NCI-H2107 (cell line): Measurements from ENCODE around the gene C1QTNF4.
"Not testable (repeated sequence)": the region's sequence is repeated elsewhere in the genome, so short reads cannot be mapped to it uniquely, and the experiment has no call there.

Experiments used
- DNase-seq: peaks from one replicate; lab custom pipeline; 2025; lab: John Stamatoyannopoulos, UW

Gene C1QTNF4

DNA sequence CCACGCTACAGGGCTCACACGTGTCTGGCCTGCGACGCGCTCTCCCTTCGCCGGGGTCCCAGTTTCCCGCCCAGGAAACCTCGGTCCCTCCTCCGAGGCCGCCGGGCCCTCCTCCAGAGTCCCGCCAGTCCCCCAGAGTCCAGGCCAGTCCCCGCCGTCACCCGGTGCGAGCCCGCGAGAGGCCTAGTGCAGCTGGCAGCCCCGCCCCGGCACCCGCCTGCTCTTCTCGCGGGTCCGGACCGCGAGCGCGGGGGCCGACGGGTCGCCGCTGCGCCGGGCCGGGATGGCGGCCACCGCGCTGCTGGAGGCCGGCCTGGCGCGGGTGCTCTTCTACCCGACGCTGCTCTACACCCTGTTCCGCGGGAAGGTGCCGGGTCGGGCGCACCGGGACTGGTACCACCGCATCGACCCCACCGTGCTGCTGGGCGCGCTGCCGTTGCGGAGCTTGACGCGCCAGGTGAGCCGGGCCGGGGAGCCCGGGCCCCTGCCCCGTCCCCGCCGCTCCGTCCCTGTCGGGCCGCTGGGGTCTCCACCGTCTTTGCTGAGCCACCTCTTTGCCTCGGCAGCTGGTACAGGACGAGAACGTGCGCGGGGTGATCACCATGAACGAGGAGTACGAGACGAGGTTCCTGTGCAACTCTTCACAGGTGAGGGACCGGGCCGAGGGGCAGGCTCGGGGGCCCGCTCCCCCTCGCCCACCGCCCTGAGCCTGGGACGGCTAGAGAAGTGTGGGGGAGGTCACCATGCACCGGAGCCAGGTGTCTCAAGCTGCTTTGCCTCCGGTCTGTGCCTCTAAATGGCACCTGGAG, 28.7 kb downstream of the C1QTNF4 start, which contains the start of gene PTPMT1:
TSS of gene PTPMT1 (plus strand) at position 260 of the 809 bp plus-strand sequence. CDS start at position 284, 24 bp downstream.
- peak; percentile 35 for DNase-seq

DNA sequence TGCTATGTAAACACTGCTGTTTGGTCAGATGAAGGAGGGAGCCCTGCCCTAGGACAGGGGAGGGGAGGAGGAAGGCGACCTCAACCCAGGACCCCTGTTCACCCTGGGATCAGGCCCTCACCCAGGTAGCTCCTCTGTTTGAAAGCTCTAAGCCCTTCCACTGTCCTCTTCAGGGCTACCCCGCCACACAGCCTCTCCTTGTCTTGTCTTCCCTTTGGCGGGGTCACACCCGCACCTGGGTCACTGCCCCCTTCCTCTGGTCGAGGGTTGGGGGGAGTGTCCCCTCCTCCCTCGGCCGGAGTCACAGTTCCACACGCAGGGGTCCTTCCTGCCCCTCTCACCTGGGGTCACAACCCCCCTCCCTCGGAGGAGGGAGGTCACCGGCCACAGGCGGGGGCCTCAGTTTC, 29.3 kb downstream of the C1QTNF4 start:
- DNase-seq = no peak

DNA sequence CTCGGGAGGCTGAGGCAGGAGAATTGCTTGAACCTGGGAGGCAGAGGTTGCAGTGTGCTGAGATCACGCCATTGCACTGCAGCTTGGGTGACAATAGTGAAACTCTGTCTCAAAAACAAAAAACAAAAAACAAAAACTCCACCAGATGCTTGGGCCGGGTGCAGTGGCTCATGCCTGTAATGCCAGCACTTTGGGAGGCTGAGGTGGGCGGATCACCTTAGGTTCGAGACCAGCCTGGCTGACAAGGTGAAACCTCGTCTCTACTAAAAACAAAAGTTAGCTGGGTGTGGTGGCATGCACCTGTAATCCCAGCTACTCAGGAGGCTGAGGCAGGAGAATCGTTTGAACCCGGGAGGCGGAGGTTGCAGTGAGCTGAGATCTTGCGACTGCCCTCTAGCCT, 29.8 kb downstream of the C1QTNF4 start:
- DNase-seq = not testable (repeated sequence)

DNA sequence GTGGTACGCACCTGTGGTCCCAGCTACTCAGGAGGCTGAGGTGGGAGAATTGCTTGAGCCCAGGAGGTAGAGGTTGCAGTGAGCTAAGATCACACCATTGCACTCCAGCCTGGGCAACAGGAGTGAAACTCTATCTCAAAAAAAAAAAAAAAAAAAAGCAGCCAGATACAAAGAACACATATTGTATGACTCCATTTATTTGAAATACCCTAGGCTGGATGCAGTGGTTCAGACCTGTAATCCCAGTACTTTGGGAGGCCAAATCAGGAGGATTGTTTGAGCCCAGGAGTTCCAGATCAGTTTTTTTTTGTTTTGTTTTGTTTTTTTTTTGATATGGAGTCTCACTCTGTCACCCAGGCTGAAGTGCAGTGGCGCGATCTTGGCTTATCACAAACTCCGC, 31.8 kb downstream of the C1QTNF4 start:
- not testable (repeated sequence) for DNase-seq

DNA sequence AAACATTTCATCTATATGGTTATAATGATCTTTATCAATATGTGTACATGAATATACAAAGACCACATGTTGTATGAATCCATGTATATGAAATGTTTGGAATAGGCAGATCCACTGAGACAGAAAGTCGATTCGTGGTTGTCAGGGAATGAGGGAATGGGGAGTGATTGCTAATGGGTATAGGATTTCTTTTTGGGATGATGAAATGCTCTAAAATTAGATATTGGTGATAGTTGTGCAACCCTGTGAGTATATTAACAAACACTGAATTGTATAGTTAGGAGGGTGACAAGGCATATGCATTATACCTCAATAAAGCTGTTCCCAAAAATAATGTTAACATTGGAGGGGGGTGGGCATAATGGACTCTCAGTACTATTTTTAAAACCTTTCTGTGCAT, 33.8 kb downstream of the C1QTNF4 start:
- DNase-seq = no peak

DNA sequence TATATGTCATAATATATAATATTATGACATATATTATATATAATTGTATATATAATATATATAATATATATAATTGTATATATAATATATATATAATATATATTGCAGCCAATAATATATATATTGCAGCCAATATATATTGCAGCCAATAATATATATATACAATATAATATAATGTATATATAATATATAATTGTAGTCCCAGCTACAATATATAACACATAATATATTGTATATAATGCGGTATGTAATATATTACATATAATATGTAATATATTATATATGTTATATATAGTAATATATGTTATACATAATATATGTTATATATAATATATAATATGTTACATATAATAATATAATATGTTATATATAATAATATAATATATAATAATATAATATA, 35.5 kb downstream of the C1QTNF4 start:
- no peak for DNase-seq

DNA sequence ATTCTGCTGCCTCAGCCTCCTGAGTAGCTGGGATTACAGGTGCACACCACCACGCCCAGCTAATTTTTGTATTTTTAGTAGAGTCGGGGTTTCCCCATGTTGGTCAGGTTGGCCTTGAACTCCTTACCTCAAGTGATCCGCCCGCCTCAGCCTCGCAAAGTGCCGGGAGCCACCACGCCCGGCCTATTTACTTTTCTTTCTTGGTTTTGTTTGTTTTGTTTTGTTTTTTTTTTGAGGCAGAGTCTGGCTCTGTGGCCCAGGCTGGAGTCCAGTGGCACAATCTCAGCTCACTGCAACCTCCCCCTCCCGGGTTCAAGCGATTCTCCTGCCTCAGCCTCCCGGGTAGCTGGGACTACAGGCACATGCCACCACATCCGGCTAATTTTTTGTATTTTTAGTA, 37.2 kb downstream of the C1QTNF4 start:
- DNase-seq = not testable (repeated sequence)

DNA sequence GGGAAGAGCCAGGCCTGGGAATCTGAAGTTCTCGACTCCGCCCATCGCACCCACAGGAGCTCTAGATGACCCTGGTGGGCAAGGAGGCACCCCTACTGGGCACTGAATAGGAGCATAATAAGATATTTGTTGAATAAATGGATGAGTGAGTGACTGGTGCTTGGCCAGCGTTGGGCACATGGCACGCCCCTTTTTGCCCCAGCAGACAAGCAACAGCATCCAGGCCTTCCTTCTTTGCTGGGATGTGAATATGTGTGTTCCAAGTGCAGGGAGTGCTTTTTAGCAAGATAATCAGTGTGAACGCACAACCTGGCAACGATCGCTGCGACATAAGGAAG, 40.8 kb downstream of the C1QTNF4 start:
- DNase-seq = no peak

DNA sequence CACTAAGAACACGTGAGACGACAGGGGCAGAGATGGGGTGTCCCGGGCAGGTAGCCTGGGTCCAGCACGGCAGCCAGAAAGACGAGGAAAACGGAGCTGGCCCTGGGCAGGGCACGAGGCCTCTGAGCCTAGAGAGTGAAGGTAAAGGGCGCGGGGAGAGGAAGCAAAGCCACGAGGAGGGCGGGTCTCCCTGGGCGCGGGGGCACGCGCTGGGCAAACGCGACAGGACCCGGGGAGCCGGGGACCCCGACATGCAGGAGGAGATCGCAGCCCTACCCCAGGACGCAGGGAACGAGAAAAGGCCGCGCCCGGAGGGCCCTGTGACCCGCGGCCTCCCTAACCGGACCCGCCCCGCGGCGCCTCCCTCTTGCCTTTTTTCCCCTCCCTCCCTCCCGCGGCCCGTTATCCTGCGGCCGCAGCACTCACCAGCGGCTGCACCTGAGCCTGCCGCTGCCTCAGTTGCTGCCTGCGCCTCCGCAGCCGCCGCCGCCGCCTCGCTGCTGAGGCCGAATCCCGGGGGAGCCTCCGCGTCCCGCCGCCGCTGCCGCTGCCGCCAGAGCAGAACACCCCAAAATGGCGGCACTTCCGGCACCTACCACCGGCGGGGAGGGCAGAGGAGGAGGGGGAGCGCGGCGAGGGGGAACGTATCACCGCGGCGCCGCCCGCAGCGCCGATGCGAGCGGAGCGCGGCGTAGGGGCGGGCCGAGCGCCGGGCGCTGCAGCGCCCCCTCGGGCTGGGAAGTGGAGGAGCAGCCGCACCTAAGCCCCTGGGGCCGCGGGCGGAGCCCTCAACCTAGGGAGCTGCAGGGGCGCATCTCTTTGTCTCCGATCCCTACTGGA, 41.4 kb downstream of the C1QTNF4 start, which contains the start of gene CELF1:
TSS of gene CELF1 (minus strand) at position 567 of the 840 bp plus-strand sequence. CDS start 53,609 bp downstream, outside the sequence.
- peak; percentile 80 for DNase-seq

DNA sequence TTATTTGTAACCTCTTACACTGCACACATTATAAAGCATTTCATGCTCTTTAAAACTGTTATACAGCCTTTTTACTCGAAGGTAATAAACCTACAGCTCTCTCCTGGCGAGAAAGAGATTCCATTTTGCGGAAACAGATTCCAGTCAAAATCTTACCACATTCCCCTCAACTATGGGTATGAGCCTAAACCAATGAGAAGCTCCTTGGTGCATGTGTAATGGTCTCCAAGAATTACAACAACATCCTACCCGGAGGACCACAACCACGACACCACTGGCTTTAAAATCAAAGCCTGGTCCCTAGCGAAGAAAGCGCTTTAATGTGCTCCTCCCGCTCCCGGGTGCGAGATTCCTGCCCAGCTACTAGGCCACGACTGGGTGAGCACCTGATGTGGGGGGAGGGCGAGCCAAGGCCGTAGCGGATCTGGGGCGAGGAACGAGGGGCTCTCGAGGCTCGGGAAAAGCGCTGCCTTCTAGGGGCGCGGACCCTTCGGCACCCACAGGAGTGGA, 42.1 kb downstream of the C1QTNF4 start:
- peak; percentile 12 for DNase-seq

DNA sequence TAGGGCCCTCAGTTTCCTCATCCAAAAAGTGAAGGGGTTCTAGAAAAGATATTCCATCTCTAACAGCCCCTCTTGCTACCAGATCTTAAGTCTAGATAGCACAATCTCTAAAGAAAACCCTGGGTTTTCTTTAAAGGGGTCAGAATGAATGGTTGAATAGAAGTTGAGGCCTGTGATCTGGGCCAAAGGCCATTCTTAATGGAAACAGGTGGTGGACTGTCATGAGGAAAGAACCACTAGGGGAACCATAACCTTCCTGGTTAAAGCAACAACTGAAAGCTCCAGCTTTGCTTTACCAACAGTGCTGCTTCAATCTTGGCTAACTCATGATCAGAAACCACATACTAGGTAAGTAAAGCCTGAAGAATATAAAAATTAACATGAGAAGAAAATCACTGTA, 43.1 kb downstream of the C1QTNF4 start:
- no peak for DNase-seq

DNA sequence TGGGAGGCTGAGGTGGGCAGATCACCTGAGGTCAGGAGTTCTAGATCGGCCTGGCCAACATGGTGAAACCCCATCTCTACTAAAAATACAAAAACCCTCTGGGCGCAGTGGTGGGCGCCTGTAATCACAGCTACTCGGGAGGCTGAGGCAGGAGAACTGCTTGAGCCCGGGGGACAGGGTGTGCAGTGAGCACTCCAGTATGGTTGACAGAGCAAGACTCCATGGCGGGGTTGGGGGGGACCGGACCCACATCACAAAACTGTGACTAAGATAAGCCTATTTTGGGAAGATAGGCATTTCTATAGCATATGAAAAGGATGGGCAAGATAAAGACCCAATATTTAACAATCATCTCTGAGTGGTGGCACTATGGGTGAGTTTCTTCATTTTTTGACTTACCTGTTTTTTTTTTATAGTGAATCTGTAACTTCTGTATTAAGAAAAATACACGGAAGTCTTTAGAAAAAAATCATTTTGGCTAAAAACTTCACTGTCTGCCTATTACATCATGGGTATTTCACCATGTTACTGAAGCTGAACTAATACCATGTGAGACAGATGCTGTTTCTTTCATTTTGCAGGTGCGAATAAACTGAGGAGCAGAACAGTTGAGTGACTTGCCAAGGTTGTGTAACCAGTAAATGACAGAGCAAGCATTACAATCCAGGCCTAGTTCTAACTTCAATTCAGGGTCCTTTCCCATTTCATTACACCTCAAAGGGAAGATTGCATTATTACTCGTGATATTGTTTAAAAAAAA, 43.7 kb downstream of the C1QTNF4 start:
- DNase-seq = no peak

DNA sequence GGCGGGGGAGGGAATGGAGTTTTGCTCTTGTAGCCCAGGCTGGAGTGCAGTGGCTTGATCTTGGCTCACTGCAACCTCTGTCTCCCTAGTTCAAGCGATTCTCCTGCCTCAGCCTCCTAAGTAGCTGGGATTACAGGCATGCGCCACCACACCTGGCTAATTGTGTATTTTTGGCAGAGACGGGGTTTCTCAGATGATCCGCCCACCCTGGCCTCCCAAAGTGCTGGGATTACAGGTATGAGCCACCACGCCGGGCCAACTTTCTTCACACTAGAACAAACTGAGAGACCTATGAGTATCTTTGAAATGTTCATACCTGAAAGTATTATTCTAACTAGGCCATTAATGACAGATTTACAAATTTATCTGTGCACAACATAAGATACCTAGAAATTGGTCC, 47.9 kb downstream of the C1QTNF4 start:
- not testable (repeated sequence) for DNase-seq

DNA sequence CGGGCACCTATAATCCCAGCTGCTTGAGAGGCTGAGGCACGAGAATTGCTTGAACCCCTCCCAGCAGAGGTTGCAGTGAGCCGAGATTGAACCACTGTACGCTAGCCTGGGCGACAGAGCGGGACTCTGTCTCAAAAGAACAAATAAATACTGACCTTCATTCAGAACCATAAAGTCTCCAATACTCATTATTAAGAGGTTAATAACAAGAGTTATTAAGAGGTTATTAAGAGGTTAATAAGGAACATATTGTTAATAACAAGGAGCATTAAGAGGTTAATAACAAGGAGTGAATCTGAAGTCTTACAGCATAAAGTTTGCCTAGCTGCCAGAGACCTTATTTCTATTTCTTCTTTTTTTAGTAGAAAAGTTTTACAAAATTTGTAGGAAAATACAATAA, 48.9 kb downstream of the C1QTNF4 start:
- no peak for DNase-seq

DNA sequence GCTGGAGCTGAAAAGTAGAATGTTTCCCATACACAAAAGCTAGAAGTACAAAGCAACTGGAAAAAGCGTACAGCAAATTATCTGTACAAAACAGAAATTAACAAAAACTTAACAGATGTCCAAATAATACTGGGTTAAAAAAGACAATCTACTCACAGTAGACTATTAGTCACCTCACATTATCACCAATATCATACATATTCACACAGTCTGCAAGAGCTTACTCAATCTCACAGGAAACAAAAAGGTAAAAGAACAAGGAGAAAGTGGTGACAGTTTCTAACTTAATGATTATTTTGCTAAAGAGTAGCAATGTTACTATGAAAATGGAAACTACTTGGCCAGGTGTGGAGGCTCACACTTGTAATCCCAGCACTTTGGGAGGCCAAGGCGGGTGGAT, 53.1 kb downstream of the C1QTNF4 start:
- no peak for DNase-seq

DNA sequence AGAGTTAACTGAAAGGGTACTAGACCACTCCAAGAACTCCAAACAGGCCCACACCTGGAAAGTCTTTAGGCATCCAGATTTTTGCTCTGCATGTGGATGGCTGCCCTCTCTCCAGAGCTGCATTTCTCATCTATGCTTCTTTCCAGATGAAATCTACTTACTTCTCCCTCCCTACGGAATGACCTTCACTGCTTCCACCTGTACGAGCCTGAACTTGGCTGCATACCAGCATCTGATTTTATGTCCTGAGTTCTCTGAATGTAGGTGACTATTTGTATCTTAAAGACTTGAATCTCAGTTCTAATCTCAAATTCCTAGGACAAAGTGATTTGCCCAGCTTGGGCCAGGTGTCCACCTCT, 54.6 kb downstream of the C1QTNF4 start:
- no peak for DNase-seq
